SJSA1 (cell line): ENCODE results near the gene SLC25A3. TPM values are rescaled to one million over a fixed set of nuclear protein-coding genes. Genes with fewer than 3 reads are reported as not detected.
A peak's percentile ranks its signal among the peaks of the same experiment; 100 is the strongest.
"Not testable (repeated sequence)": the region's sequence is repeated elsewhere in the genome, so short reads cannot be mapped to it uniquely, and the experiment has no call there.

ENCODE experiments used
- DNase-seq, 2 experiments: peaks; one replicate each; pipeline ENCODE4 v3.0.0-alpha.2; 2015 to 2020; ENCODE audit warnings: low spot score in 2 of 2, low read depth in 1 of 2
- H3K27ac ChIP-seq: fragments of 250-450 bp; sonication (Bioruptor Pico); 2 replicates; pipeline ENCODE4 v1.5.1; 2020; ENCODE audit warnings: mild to moderate bottlenecking, moderate library complexity
- H3K27me3 ChIP-seq: fragments of 250-450 bp; sonication (Bioruptor Pico); replicated peaks from 2 replicates; pipeline ENCODE4 v1.5.1; 2020; ENCODE audit warnings: mild to moderate bottlenecking, moderate library complexity
- H3K36me3 ChIP-seq: fragments of 250-450 bp; sonication (Bioruptor Pico); 2 replicates; pipeline ENCODE4 v1.5.1; 2020; ENCODE audit warnings: mild to moderate bottlenecking
- H3K4me1 ChIP-seq: fragments of 250-450 bp; sonication (Bioruptor Pico); replicated peaks from 2 replicates; pipeline ENCODE4 v1.6.1; 2021; ENCODE audit warnings: mild to moderate bottlenecking
- H3K4me3 ChIP-seq: fragments of 250-450 bp; sonication (Bioruptor Pico); 2 replicates; pipeline ENCODE4 v1.5.1; 2020; ENCODE audit warnings: mild to moderate bottlenecking
- H3K9me3 ChIP-seq: fragments of 250-450 bp; sonication (Bioruptor Pico); replicated peaks from 2 replicates; pipeline ENCODE4 v1.5.1; 2020; ENCODE audit warnings: mild to moderate bottlenecking
- total RNA-seq: library from RNA; depleted of rRNA; stranded (reverse); fragments of >200 nt; shearing (Covaris generic); gene quantifications from 2 replicates; pipeline ENCODE4 v1.2.3, GENCODE V29; 2014; rRNA removed

SLC25A3 gene
- total RNA-seq, result 907 and 1,192 TPM in 2 replicates

GRCh38 chr12:98593351-98594049 lies at the start of gene SLC25A3:
Gene SLC25A3 (plus strand): TSS chr12:98593686. CDS start chr12:98593979, 293 bp downstream.
- peaks cover 5% of the 10 kb centered on the region; the same call in 1 of the 2 replicates for H3K4me1 ChIP-seq
- H3K27ac ChIP-seq, result peak within 1 kb of the TSS; percentile 85
- H3K4me3 ChIP-seq, result peak within 1 kb of the TSS; percentile 73
- H3K27me3 ChIP-seq, result no peaks in the 10 kb centered on the region
- peaks cover 47% of the 10 kb centered on the region for H3K36me3 ChIP-seq
- H3K9me3 ChIP-seq, result no peaks in the 10 kb centered on the region
- peak; percentile 92 to 96 for DNase-seq

- no peaks in the 10 kb centered on the region for H3K27me3 ChIP-seq
- H3K36me3 ChIP-seq, result peaks cover 83% of the 10 kb centered on the region
- no peaks in the 10 kb centered on the region for H3K4me1 ChIP-seq
- H3K9me3 ChIP-seq, result no peaks in the 10 kb centered on the region
- no peak overlapping the region for H3K4me3 ChIP-seq
- DNase-seq, result no peak
- no peak overlapping the region for H3K27ac ChIP-seq
Measured at GRCh38 chr12:98543701-98544100, 49.8 kb upstream of the SLC25A3 start.

- Histone ChIP-seq H3K4me3 (no peak overlapping the region), H3K27ac (no peak overlapping the region), H3K9me3 (no peaks in the 10 kb centered on the region), H3K4me1 (no peaks in the 10 kb centered on the region), H3K36me3 (peaks cover 84% of the 10 kb centered on the region), H3K27me3 (no peaks in the 10 kb centered on the region)
- no peak for DNase-seq
Measured at GRCh38 chr12:98544751-98545150, 48.7 kb upstream of the SLC25A3 start.

- Histone ChIP-seq H3K36me3 (peaks cover 63% of the 10 kb centered on the region), H3K27ac (no peak overlapping the region), H3K27me3 (no peaks in the 10 kb centered on the region), H3K4me3 (no peak overlapping the region), H3K4me1 (no peaks in the 10 kb centered on the region), H3K9me3 (no peaks in the 10 kb centered on the region)
- no peak for DNase-seq
Measured at GRCh38 chr12:98549371-98550110, 43.9 kb upstream of the SLC25A3 start.

- no peaks in the 10 kb centered on the region for H3K4me1 ChIP-seq
- no peaks in the 10 kb centered on the region for H3K27me3 ChIP-seq
- H3K36me3 ChIP-seq, result peaks cover 42% of the 10 kb centered on the region
- no peak overlapping the region for H3K4me3 ChIP-seq
- DNase-seq, result no peak
- no peaks in the 10 kb centered on the region for H3K9me3 ChIP-seq
- no peak overlapping the region for H3K27ac ChIP-seq
Measured at GRCh38 chr12:98551787-98552186, 41.7 kb upstream of the SLC25A3 start.

GRCh38 chr12:98558097-98558496 lies 35.4 kb upstream of the SLC25A3 start:
- not testable (repeated sequence) for DNase-seq, H3K9me3 ChIP-seq, H3K27ac ChIP-seq

GRCh38 chr12:98559666-98560065 lies 33.8 kb upstream of the SLC25A3 start:
- Histone ChIP-seq H3K27ac (no peak overlapping the region), H3K4me3 (no peak overlapping the region), H3K4me1 (no peaks in the 10 kb centered on the region), H3K9me3 (0 out of 2 replicates have a peak, but pooled peaks cover 5% of the 10 kb centered on the region), H3K27me3 (no peaks in the 10 kb centered on the region), H3K36me3 (no peaks in the 10 kb centered on the region)
- no peak for DNase-seq

More at GRCh38 chr12:98558097-98558496, 35.4 kb upstream of the SLC25A3 start:
- not testable (repeated sequence) for H3K27me3 ChIP-seq, H3K4me1 ChIP-seq, H3K36me3 ChIP-seq, H3K4me3 ChIP-seq

GRCh38 chr12:98561846-98562245 lies 31.6 kb upstream of the SLC25A3 start:
- Histone ChIP-seq H3K27me3 (no peaks in the 10 kb centered on the region), H3K27ac (no peak overlapping the region), H3K4me1 (no peaks in the 10 kb centered on the region), H3K9me3 (0 out of 2 replicates have a peak, but pooled peaks cover 5% of the 10 kb centered on the region), H3K36me3 (no peaks in the 10 kb centered on the region), H3K4me3 (no peak overlapping the region)
- DNase-seq, result no peak

GRCh38 chr12:98572010-98572409 lies 21.5 kb upstream of the SLC25A3 start:
- no peaks in the 10 kb centered on the region for H3K4me1 ChIP-seq
- no peak for DNase-seq
- no peak overlapping the region for H3K27ac ChIP-seq
- no peaks in the 10 kb centered on the region for H3K36me3 ChIP-seq
- no peaks in the 10 kb centered on the region for H3K27me3 ChIP-seq
- H3K4me3 ChIP-seq, result no peak overlapping the region
- H3K9me3 ChIP-seq, result no peaks in the 10 kb centered on the region

GRCh38 chr12:98574110-98574509 lies 19.4 kb upstream of the SLC25A3 start:
- no peak overlapping the region for H3K27ac ChIP-seq
- no peaks in the 10 kb centered on the region for H3K36me3 ChIP-seq
- no peaks in the 10 kb centered on the region for H3K4me1 ChIP-seq
- H3K9me3 ChIP-seq, result no peaks in the 10 kb centered on the region
- H3K4me3 ChIP-seq, result no peak overlapping the region
- no peak for DNase-seq
- no peaks in the 10 kb centered on the region for H3K27me3 ChIP-seq

- no peaks in the 10 kb centered on the region for H3K36me3 ChIP-seq
Measured at GRCh38 chr12:98575013-98575412, 18.5 kb upstream of the SLC25A3 start.

GRCh38 chr12:98576795-98577194 lies 16.7 kb upstream of the SLC25A3 start:
- not testable (repeated sequence) for H3K27me3 ChIP-seq, H3K36me3 ChIP-seq, H3K9me3 ChIP-seq, H3K27ac ChIP-seq, DNase-seq, H3K4me1 ChIP-seq, H3K4me3 ChIP-seq

More at GRCh38 chr12:98575013-98575412, 18.5 kb upstream of the SLC25A3 start:
- Histone ChIP-seq H3K9me3 (no peaks in the 10 kb centered on the region), H3K27ac (no peak overlapping the region), H3K4me1 (no peaks in the 10 kb centered on the region), H3K4me3 (no peak overlapping the region), H3K27me3 (no peaks in the 10 kb centered on the region)
- no peak for DNase-seq

- Histone ChIP-seq H3K4me1 (no peaks in the 10 kb centered on the region), H3K9me3 (no peaks in the 10 kb centered on the region), H3K36me3 (no peaks in the 10 kb centered on the region), H3K27ac (no peak overlapping the region), H3K27me3 (no peaks in the 10 kb centered on the region), H3K4me3 (no peak overlapping the region)
- DNase-seq, result no peak
Measured at GRCh38 chr12:98578392-98578791, 15.1 kb upstream of the SLC25A3 start.

GRCh38 chr12:98578821-98579220 lies 14.7 kb upstream of the SLC25A3 start:
- Histone ChIP-seq H3K9me3 (no peaks in the 10 kb centered on the region), H3K36me3 (no peaks in the 10 kb centered on the region), H3K4me1 (no peaks in the 10 kb centered on the region), H3K27ac (no peak overlapping the region), H3K4me3 (no peak overlapping the region), H3K27me3 (no peaks in the 10 kb centered on the region)
- no peak for DNase-seq
